ENCODE measurements around the gene IRS2. TPM values are rescaled to one million over a fixed set of nuclear protein-coding genes. Genes with fewer than 3 reads are reported as not detected.

The IRS2 gene
- total RNA-seq, 6 experiments from 2014 or later = 8.8 to 26.0 (median 17.5) TPM

- ATAC-seq = no peak
- 66% methylated on average over 6 of the region's 6 CpGs for WGBS (ENCODE audit: insufficient coverage, low coverage, low lambda C conversion rate, missing lambda C conversion rate)
Observed at GRCh38 chr13:109792416-109793059, 6.2 kb upstream of the IRS2 start.

GRCh38 chr13:109790942-109791605 is 4.7 kb upstream of the IRS2 start:
- ATAC-seq = peak; percentile 41 to 52 (median 46)
- H3K4me1 ChIP-seq = peaks cover 0 to 28% (median 13%) of the 10 kb centered on the region in 4 donors
- DNase-seq = peak in 2 of 3 donors; percentile 52 to 63
- 7% methylated on average over 7 of the region's 7 CpGs for WGBS (ENCODE audit: insufficient coverage, low coverage, low lambda C conversion rate, missing lambda C conversion rate)
- H3K36me3 ChIP-seq = no peaks in the 10 kb centered on the region
- H3K27me3 ChIP-seq = no peaks in the 10 kb centered on the region
- peak; percentile 45 to 62 (median 51) for TF ChIP-seq CTCF (IDR thresholded peaks at IDR 0.05)
- TF ChIP-seq POLR2A (IDR thresholded peaks at IDR 0.05) = no peak
- H3K4me3 ChIP-seq = peak overlapping the region in 1 of 3 donors; percentile 0
- intact Hi-C loops (cut with DNase I) = no loop called here
- H3K27ac ChIP-seq = peak overlapping the region in 2 of 3 donors; percentile 39 to 54
- H3K9me3 ChIP-seq = no peaks in the 10 kb centered on the region

More at GRCh38 chr13:109792416-109793059, 6.2 kb upstream of the IRS2 start:
- no peaks in the 10 kb centered on the region for H3K27me3 ChIP-seq
- no peak overlapping the region for H3K27ac ChIP-seq
- no peak overlapping the region for H3K4me3 ChIP-seq
- DNase-seq = no peak
- peaks cover 0 to 28% (median 13%) of the 10 kb centered on the region in 4 donors for H3K4me1 ChIP-seq
- no peak for TF ChIP-seq POLR2A (IDR thresholded peaks at IDR 0.05)
- TF ChIP-seq CTCF (IDR thresholded peaks at IDR 0.05) = no peak
- intact Hi-C loops (cut with DNase I) = no loop called here
- no peaks in the 10 kb centered on the region for H3K36me3 ChIP-seq
- no peaks in the 10 kb centered on the region for H3K9me3 ChIP-seq

- TF ChIP-seq CTCF (IDR thresholded peaks at IDR 0.05) (no peak), POLR2A (IDR thresholded peaks at IDR 0.05) (no peak)
- no peak overlapping the region for H3K4me3 ChIP-seq
- H3K9me3 ChIP-seq = no peaks in the 10 kb centered on the region
- 38% methylated on average over 1 of the region's 1 CpG for WGBS (ENCODE audit: insufficient coverage, low coverage, low lambda C conversion rate, missing lambda C conversion rate)
- no peaks in the 10 kb centered on the region for H3K36me3 ChIP-seq
- DNase-seq (no peak), ATAC-seq (no peak)
- H3K4me1 ChIP-seq = peaks cover 0 to 28% (median 13%) of the 10 kb centered on the region in 4 donors
- H3K27me3 ChIP-seq = no peaks in the 10 kb centered on the region
- intact Hi-C loops (cut with DNase I) = no loop called here
- H3K27ac ChIP-seq = peak overlapping the region; percentile 30 to 54 (median 43)
Observed at GRCh38 chr13:109790086-109790485, 3.7 kb upstream of the IRS2 start.

- H3K4me3 ChIP-seq = no peak overlapping the region
- no peaks in the 10 kb centered on the region for H3K36me3 ChIP-seq
- H3K27ac ChIP-seq = peak overlapping the region in 2 of 3 donors; percentile 43 to 54
- WGBS (ENCODE audit: insufficient coverage, low coverage, low lambda C conversion rate, missing lambda C conversion rate) = 33% methylated on average over 2 of the region's 2 CpGs
- no peaks in the 10 kb centered on the region for H3K27me3 ChIP-seq
- no peaks in the 10 kb centered on the region for H3K9me3 ChIP-seq
- peak in 2 of 3 donors; percentile 65 to 66 for DNase-seq
- intact Hi-C loops (cut with DNase I) = loop anchor here (5.0 to 10.0 kb wide), 2 partner anchors 72 to 644 kb away; no protein-coding TSS in a partner anchor
- ATAC-seq = no peak
- peaks cover 0 to 30% (median 13%) of the 10 kb centered on the region in 4 donors for H3K4me1 ChIP-seq
- TF ChIP-seq POLR2A (IDR thresholded peaks at IDR 0.05) = no peak
- TF ChIP-seq CTCF (IDR thresholded peaks at IDR 0.05) = no peak
Observed at GRCh38 chr13:109789262-109789661, 2.9 kb upstream of the IRS2 start.
